ENCODE results near the gene UNCX. TPM values are rescaled to one million over a fixed set of nuclear protein-coding genes. Genes with fewer than 3 reads are reported as not detected.

Gene UNCX
- total RNA-seq, 1 experiment from 2014 or later = not detected

GRCh38 chr7:1270181-1270580 lies 37.5 kb downstream of the UNCX start:
- TF ChIP-seq EZH2 (IDR thresholded peaks at IDR 0.05) (no peak), ATF3 (IDR thresholded peaks at IDR 0.05) (no peak), SRF (IDR thresholded peaks at IDR 0.05; ENCODE audit: low read depth) (no peak), SIN3A (IDR thresholded peaks at IDR 0.05; ENCODE audit: low read depth) (no peak), ZNF274 (IDR thresholded peaks at IDR 0.05; ENCODE audit: low read depth, low read length) (no peak), EGR1 (IDR thresholded peaks at IDR 0.05; ENCODE audit: low read depth) (no peak), REST (IDR thresholded peaks at IDR 0.05; ENCODE audit: low read depth) (no peak), EZH2phosphoT487 (IDR thresholded peaks at IDR 0.05; ENCODE audit: borderline replicate concordance) (no peak), TCF7L2 (IDR thresholded peaks at IDR 0.05; ENCODE audit: borderline replicate concordance, extremely low read depth, insufficient read depth, insufficient read length) (no peak), RAD21 (IDR thresholded peaks at IDR 0.05; ENCODE audit: low read depth) (no peak), SP1 (IDR thresholded peaks at IDR 0.05; ENCODE audit: low read depth) (no peak), YY1 (IDR thresholded peaks at IDR 0.05; ENCODE audit: extremely low read depth, insufficient replicate concordance, low read depth, low read length) (no peak), CEBPB (IDR thresholded peaks at IDR 0.05; ENCODE audit: low read depth) (no peak), ZBTB33 (IDR thresholded peaks at IDR 0.05; ENCODE audit: extremely low read depth, insufficient replicate concordance, low read length) (no peak), CTCF (IDR thresholded peaks at IDR 0.05 in 2 of 3, conservative IDR thresholded peaks at IDR 0.05 in 1 of 3; ENCODE audit: borderline replicate concordance in 1 of 3, insufficient read depth in 1 of 3, low read depth in 2 of 3, low read length in 2 of 3) (no peak), ELF1 (IDR thresholded peaks at IDR 0.05; ENCODE audit: borderline replicate concordance, low read depth) (no peak)
- H3K27ac ChIP-seq (ENCODE audit: low read depth, low read length) = no peak overlapping the region
- H3K36me3 ChIP-seq (ENCODE audit: control insufficient read depth in 1 of 2, insufficient read depth in 2 of 2, low read length in 2 of 2) = no peaks in the 10 kb centered on the region
- H4K20me1 ChIP-seq (ENCODE audit: insufficient read depth) = no peaks in the 10 kb centered on the region
- ATAC-seq = no peak
- no TSS peak for BruUV-seq (replicated peaks)
- no peaks in the 10 kb centered on the region for H3K4me1 ChIP-seq (ENCODE audit: control insufficient read depth in 1 of 2, insufficient read depth in 2 of 2, low read length in 2 of 2)
- no peaks in the 10 kb centered on the region for H3K79me2 ChIP-seq (ENCODE audit: insufficient read depth, low read length)
- POLR2A ChIA-PET = no interaction called here
- no peaks in the 10 kb centered on the region for H3K9me3 ChIP-seq (ENCODE audit: control insufficient read depth in 1 of 2, insufficient read depth in 1 of 2, low read depth in 1 of 2, low read length in 2 of 2)
- H3K4me2 ChIP-seq (ENCODE audit: low read length) = no peak overlapping the region
- RAD21 ChIA-PET (ENCODE audit: low non-redundant PET in 1 of 2, low total read pairs in 2 of 2, uncharacterized antibody in 2 of 2, unreplicated experiment in 2 of 2) = no interaction called here
- H3K9me2 ChIP-seq (ENCODE audit: insufficient read depth) = no peaks in the 10 kb centered on the region
- H3K27me3 ChIP-seq (ENCODE audit: insufficient read depth, low read length) = peaks cover 10% of the 10 kb centered on the region; the same call in 1 of the 2 replicates
- H3K9ac ChIP-seq (ENCODE audit: low read length) = no peak overlapping the region
- no peak overlapping the region for H3K4me3 ChIP-seq (replicated peaks in 1 of 2; ENCODE audit: low read depth in 1 of 2, low read length in 2 of 2)
- no peak overlapping the region for H2AFZ ChIP-seq (ENCODE audit: low read depth, low read length, poor library complexity, severe bottlenecking)
- CTCF ChIA-PET = no interaction called here
- intact Hi-C loops (cut with micrococcal nuclease) = no loop called here
- DNase-seq (ENCODE audit: low read depth, low spot score) = no peak

Measured in HCT116 (cell line).